HepG2 (cell line): ENCODE results near the gene TROAP. TPM values are rescaled to one million over a fixed set of nuclear protein-coding genes. Genes with fewer than 3 reads are reported as not detected.

ENCODE experiments used
- ERF ChIP-seq: IDR thresholded peaks from 2 replicates; pipeline ENCODE4 v1.6.1; 2018; ENCODE audit warnings: missing biosample characterization, missing genetic modification reagents
- GPN1 ChIP-seq: sonication (generic); formaldehyde crosslinking; IDR thresholded peaks from 2 replicates; pipeline ENCODE4 v1.5.1; 2020; ENCODE audit warnings: missing genetic modification reagents, borderline replicate concordance
- GRHL1 ChIP-seq: sonication (generic); formaldehyde crosslinking; conservative IDR thresholded peaks from 2 replicates; pipeline ENCODE4 v1.8.0; 2022; ENCODE audit warnings: missing genetic modification reagents
- IKZF5 ChIP-seq: IDR thresholded peaks from 2 replicates; pipeline ENCODE4 v1.6.1; 2018; ENCODE audit warnings: missing genetic modification reagents, mild to moderate bottlenecking, missing compliant biosample characterization
- ISL2 ChIP-seq: sonication (generic); formaldehyde crosslinking; IDR thresholded peaks from 2 replicates; pipeline ENCODE4 v1.5.0; 2020; ENCODE audit warnings: missing genetic modification reagents
- MTF2 ChIP-seq: sonication (generic); formaldehyde crosslinking; IDR thresholded peaks from 2 replicates; pipeline ENCODE4 v1.5.0; 2020; ENCODE audit warnings: missing genetic modification reagents, borderline replicate concordance
- NFKBIZ ChIP-seq: IDR thresholded peaks from 2 replicates; pipeline ENCODE4 v1.6.1; 2018; ENCODE audit warnings: missing genetic modification reagents, missing compliant biosample characterization
- PITX1 ChIP-seq: sonication (generic); formaldehyde crosslinking; IDR thresholded peaks from 2 replicates; pipeline ENCODE4 v1.5.1; 2020; ENCODE audit warnings: mild to moderate bottlenecking, missing genetic modification reagents
- RBM22 ChIP-seq: fragments of 200-400 bp; formaldehyde crosslinking; optimal IDR thresholded peaks from 2 replicates; pipeline ENCODE3; 2017; ENCODE audit warnings: mild to moderate bottlenecking, low read length, moderate library complexity
- SALL1 ChIP-seq: sonication (generic); formaldehyde crosslinking; IDR thresholded peaks from 2 replicates; pipeline ENCODE4 v1.8.0; 2022; ENCODE audit warnings: mild to moderate bottlenecking, missing genetic modification reagents
- SATB2 ChIP-seq: sonication (generic); formaldehyde crosslinking; IDR thresholded peaks from 2 replicates; pipeline ENCODE4 v1.5.0; 2020; ENCODE audit warnings: missing genetic modification reagents
- TRIM24 ChIP-seq: sonication (generic); formaldehyde crosslinking; IDR thresholded peaks from 2 replicates; pipeline ENCODE4 v1.8.0; 2022; ENCODE audit warnings: mild to moderate bottlenecking, missing genetic modification reagents
- ZBTB44 ChIP-seq: sonication (generic); formaldehyde crosslinking; IDR thresholded peaks from 2 replicates; pipeline ENCODE4 v1.4.0; 2020; ENCODE audit warnings: missing genetic modification reagents
- ZFP91 ChIP-seq: sonication (generic); formaldehyde crosslinking; IDR thresholded peaks from 2 replicates; pipeline ENCODE4 v1.9.0; 2022; ENCODE audit warnings: missing genetic modification reagents, mild to moderate bottlenecking, borderline replicate concordance
- ZNF17 ChIP-seq: sonication (generic); formaldehyde crosslinking; IDR thresholded peaks from 2 replicates; pipeline ENCODE4 v1.5.0; 2020; ENCODE audit warnings: mild to moderate bottlenecking, missing genetic modification reagents
- ZNF326 ChIP-seq: sonication (generic); formaldehyde crosslinking; IDR thresholded peaks from 2 replicates; pipeline ENCODE4 v1.4.0; 2020; ENCODE audit warnings: missing genetic modification reagents, borderline replicate concordance
- ZNF34 ChIP-seq: sonication (generic); formaldehyde crosslinking; IDR thresholded peaks from 2 replicates; pipeline ENCODE4 v1.4.0; 2020; ENCODE audit warnings: mild to moderate bottlenecking, missing genetic modification reagents, borderline replicate concordance
- ZNF513 ChIP-seq: sonication (generic); formaldehyde crosslinking; conservative IDR thresholded peaks from 2 replicates; pipeline ENCODE4 v1.5.0; 2020; ENCODE audit warnings: missing genetic modification reagents
- ZNF616 ChIP-seq: sonication (generic); formaldehyde crosslinking; IDR thresholded peaks from 2 replicates; pipeline ENCODE4 v1.5.0; 2020; ENCODE audit warnings: low read depth, mild to moderate bottlenecking, missing genetic modification reagents
- ZNF678 ChIP-seq: sonication (generic); formaldehyde crosslinking; IDR thresholded peaks from 2 replicates; pipeline ENCODE4 v1.4.0; 2020; ENCODE audit warnings: mild to moderate bottlenecking, missing genetic modification reagents
- ZNF879 ChIP-seq: sonication (generic); formaldehyde crosslinking; IDR thresholded peaks from 2 replicates; pipeline ENCODE4 v1.8.1; 2023; ENCODE audit warnings: missing genetic modification reagents
- polyA plus RNA-seq, 8 experiments: library from polyadenylated mRNA; depleted of rRNA in 3 of 8; stranded (reverse) in 7 of 8; unstranded in 1 of 8; fragments of >200 nt; fragmentation: Illumina TruSeq in 4 of 8; extraction: Trizol in 4 of 8; gene quantifications; 2 replicates each; pipeline versions ENCODE4 v1.2.1 to v1.2.3, GENCODE V29; 2011 to 2016; ENCODE audit warnings: low read depth in 4 of 8, missing spikeins in 1 of 8, mixed read lengths in 1 of 8; ENCODE audit not compliant: insufficient read depth in 1 of 8
- total RNA-seq, 5 experiments: library from RNA; depleted of rRNA; stranded (reverse); fragments of >200 nt; fragmentation: Illumina TruSeq; extraction: Trizol; gene quantifications; 2 replicates each; pipeline ENCODE4 v1.2.3, GENCODE V29; 2016; ENCODE audit warnings: low read depth in 1 of 5

TROAP gene
- total and polyA plus RNA-seq, 2 of the 13 experiments (the other 11 are each of a cell fraction or from before 2014, with no cell fraction given), result 22.5 to 30.9 TPM

GRCh38 chr12:49347311-49348193, 24.5 kb downstream of the TROAP start (continued):
- peak; percentile 75; the same call in 1 of the 2 replicates for TF ChIP-seq IKZF5
- peak; percentile 91 for TF ChIP-seq ERF (CRISPR knock-in tag)
- TF ChIP-seq ZNF326, result no peak
- 0 out of 2 replicates have a peak, but pooled peaks have one; percentile 75 for TF ChIP-seq SATB2 (CRISPR knock-in tag)
- no peak for TF ChIP-seq ZNF678
- TF ChIP-seq TRIM24, result 0 out of 2 replicates have a peak, but pooled peaks have one; percentile 7
- peak; percentile 88 for TF ChIP-seq ZFP91 (CRISPR knock-in tag)
- TF ChIP-seq GPN1 (CRISPR knock-in tag), result no peak
- TF ChIP-seq ZNF616, result 0 out of 2 replicates have a peak, but pooled peaks have one; percentile 22
- peak; percentile 86 for TF ChIP-seq ISL2 (CRISPR knock-in tag)
- peak; percentile 76; the same call in 1 of the 2 replicates for TF ChIP-seq PITX1 (CRISPR knock-in tag)
- no peak for TF ChIP-seq RBM22
- peak; percentile 60; the same call in 1 of the 2 replicates for TF ChIP-seq MTF2 (CRISPR knock-in tag)
- peak; percentile 66; the same call in 1 of the 2 replicates for TF ChIP-seq NFKBIZ
- TF ChIP-seq ZNF513, result 0 out of 2 replicates have a peak, but pooled peaks have one; percentile 54
- no peak for TF ChIP-seq ZNF17
- TF ChIP-seq ZBTB44, result peak; percentile 28; the same call in 1 of the 2 replicates
- TF ChIP-seq SALL1, result peak; percentile 91
- TF ChIP-seq ZNF34, result no peak
- no peak for TF ChIP-seq GRHL1 (CRISPR knock-in tag)
- TF ChIP-seq ZNF879, result no peak
